A673 (cell line): ENCODE measurements around the gene VWA8.

ENCODE experiments used
- CTCF ChIP-seq: fragments of 300-800, 200-600 bp; sonication (generic); conservative IDR thresholded peaks from 2 replicates; pipeline ENCODE4 v1.5.1; 2017; ENCODE audit warnings: low read depth, mild to moderate bottlenecking, antibody characterized with exemption, low read length, moderate library complexity, mixed read lengths
- EZH2 ChIP-seq: fragments of 200-600 bp; sonication (generic); IDR thresholded peaks from 2 replicates; pipeline ENCODE4 v1.6.1; 2017; ENCODE audit warnings: borderline replicate concordance, low read depth, mild to moderate bottlenecking, mixed read lengths, antibody characterized with exemption, low read length; ENCODE audit not compliant: poor library complexity, severe bottlenecking

- TF ChIP-seq CTCF = no peak
- TF ChIP-seq EZH2 = no peak
These were observed 320.7 kb downstream of the VWA8 start for GRCh38 chr13:41639955-41640780.
